OCI-LY7 (cell line): Measurements from ENCODE around the gene MAP3K1.

Experiments
- CTCF ChIP-seq: fragments of 200-600 bp; sonication (generic); conservative IDR thresholded peaks from 2 replicates; pipeline ENCODE4 v1.5.1; 2014; ENCODE audit warnings: mild to moderate bottlenecking, antibody characterized with exemption, low read length, moderate library complexity, mixed read lengths
- EZH2phosphoT487 ChIP-seq: fragments of 200-600 bp; sonication (generic); IDR thresholded peaks from 2 replicates; pipeline ENCODE4 v1.6.1; 2018; ENCODE audit warnings: low read depth, borderline replicate concordance, mild to moderate bottlenecking, mixed run types, antibody characterized with exemption, low read length, moderate library complexity, mixed read lengths

- TF ChIP-seq CTCF (no peak), EZH2phosphoT487 (no peak)
These were observed 98.4 kb downstream of the MAP3K1 start for GRCh38 chr5:56913766-56914165.
